ENCODE data around the gene ANKRD29. TPM values are rescaled to one million over a fixed set of nuclear protein-coding genes. Genes with fewer than 3 reads are reported as not detected.

The ANKRD29 gene
- polyA plus RNA-seq, 1 donor from 2014 or later: not detected

- Mint-ChIP-seq H3K4me3 (no peak overlapping the region), H3K36me3 (no peaks in the 10 kb centered on the region), H3K9me3 (no peaks in the 10 kb centered on the region), H3K4me1 (peaks cover 0 to 7% (median 7%) of the 10 kb centered on the region in 3 donors), H3K27ac (no peak overlapping the region), H3K27me3 (no peaks in the 10 kb centered on the region)
Observed at GRCh38 chr18:23593720-23594119, 69.0 kb downstream of the ANKRD29 start.

DNA sequence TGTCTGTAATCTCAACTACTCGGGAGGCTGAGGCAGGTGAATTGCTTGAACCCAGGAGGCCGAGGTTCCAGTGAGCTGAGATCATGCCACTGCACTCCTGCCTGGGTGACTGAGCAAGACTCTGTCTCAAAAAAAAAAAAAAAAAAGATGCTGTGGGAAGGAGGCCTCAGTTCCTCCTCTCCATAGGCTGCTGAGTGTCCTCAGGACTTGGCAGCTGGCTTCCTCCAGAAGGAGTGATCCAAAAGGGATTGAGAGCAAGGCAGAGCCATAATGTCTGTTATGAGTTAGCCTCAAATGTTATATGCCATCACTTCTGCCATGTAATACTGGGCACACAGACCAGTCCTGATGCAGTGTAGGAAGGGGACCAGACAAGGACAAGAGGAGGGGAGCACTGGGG lies 69.8 kb downstream of the ANKRD29 start:
- Mint-ChIP-seq H3K4me1 (peaks cover 0 to 7% (median 7%) of the 10 kb centered on the region in 3 donors), H3K27ac (no peak overlapping the region), H3K27me3 (no peaks in the 10 kb centered on the region), H3K9me3 (no peaks in the 10 kb centered on the region), H3K36me3 (no peaks in the 10 kb centered on the region), H3K4me3 (no peak overlapping the region)

GRCh38 chr18:23591011-23591410 lies 71.7 kb downstream of the ANKRD29 start:
- no peak overlapping the region for H3K27ac Mint-ChIP-seq
- peaks cover 0 to 4% (median 3%) of the 10 kb centered on the region in 3 donors for H3K4me1 Mint-ChIP-seq
- no peaks in the 10 kb centered on the region for H3K27me3 Mint-ChIP-seq
- H3K9me3 Mint-ChIP-seq: no peaks in the 10 kb centered on the region
- no peaks in the 10 kb centered on the region for H3K36me3 Mint-ChIP-seq
- H3K4me3 Mint-ChIP-seq: peak overlapping the region in 1 of 4 donors; percentile 72

DNA sequence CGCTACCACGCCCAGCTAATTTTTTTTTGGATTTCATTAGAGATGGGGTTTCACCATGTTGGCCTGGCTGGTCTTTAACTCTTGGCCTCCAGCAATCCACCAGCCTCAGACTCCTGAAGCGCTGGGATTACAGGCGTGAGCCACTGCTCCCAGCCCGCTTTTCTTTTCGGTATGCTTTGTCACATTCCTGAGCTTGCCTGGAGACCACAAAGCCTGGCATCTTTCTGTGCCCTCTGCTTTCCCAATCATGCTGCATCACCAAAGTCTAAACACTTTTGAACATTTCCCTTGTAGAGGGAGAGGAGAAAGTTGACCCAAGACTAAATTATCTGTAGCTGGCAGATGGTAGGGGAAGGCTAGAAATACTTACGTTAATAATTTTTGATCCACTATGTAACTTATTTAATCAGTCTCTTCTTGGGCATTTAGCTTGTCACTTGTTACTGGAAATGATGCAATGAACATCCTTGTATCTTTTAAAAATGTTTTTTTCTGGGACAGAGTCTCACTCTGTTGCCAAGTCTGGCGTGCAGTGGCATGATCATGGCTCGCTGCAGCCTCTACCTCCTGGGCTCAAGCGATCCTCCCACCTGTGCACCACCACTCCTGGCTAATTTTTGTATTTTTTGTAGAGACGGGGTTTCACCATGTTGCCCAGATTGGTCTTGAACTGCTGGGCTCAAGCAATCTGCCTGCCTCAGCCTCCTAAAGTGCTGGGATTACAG lies 73.7 kb downstream of the ANKRD29 start:
- Mint-ChIP-seq H3K27me3 (no peaks in the 10 kb centered on the region), H3K36me3 (no peaks in the 10 kb centered on the region), H3K9me3 (no peaks in the 10 kb centered on the region), H3K4me1 (peaks cover 10 to 14% (median 11%) of the 10 kb centered on the region in 3 donors), H3K4me3 (peak overlapping the region in 1 of 4 donors; percentile 96), H3K27ac (peak overlapping the region in 1 of 3 donors; percentile 96)

GRCh38 chr18:23587220-23587642 lies 75.5 kb downstream of the ANKRD29 start:
- H3K27ac Mint-ChIP-seq: peak overlapping the region; percentile 77 to 96 (median 84)
- H3K27me3 Mint-ChIP-seq: no peaks in the 10 kb centered on the region
- peak overlapping the region; percentile 90 to 96 (median 96) for H3K4me3 Mint-ChIP-seq
- H3K9me3 Mint-ChIP-seq: no peaks in the 10 kb centered on the region
- no peaks in the 10 kb centered on the region for H3K36me3 Mint-ChIP-seq
- peaks cover 17 to 22% (median 17%) of the 10 kb centered on the region in 3 donors for H3K4me1 Mint-ChIP-seq

DNA sequence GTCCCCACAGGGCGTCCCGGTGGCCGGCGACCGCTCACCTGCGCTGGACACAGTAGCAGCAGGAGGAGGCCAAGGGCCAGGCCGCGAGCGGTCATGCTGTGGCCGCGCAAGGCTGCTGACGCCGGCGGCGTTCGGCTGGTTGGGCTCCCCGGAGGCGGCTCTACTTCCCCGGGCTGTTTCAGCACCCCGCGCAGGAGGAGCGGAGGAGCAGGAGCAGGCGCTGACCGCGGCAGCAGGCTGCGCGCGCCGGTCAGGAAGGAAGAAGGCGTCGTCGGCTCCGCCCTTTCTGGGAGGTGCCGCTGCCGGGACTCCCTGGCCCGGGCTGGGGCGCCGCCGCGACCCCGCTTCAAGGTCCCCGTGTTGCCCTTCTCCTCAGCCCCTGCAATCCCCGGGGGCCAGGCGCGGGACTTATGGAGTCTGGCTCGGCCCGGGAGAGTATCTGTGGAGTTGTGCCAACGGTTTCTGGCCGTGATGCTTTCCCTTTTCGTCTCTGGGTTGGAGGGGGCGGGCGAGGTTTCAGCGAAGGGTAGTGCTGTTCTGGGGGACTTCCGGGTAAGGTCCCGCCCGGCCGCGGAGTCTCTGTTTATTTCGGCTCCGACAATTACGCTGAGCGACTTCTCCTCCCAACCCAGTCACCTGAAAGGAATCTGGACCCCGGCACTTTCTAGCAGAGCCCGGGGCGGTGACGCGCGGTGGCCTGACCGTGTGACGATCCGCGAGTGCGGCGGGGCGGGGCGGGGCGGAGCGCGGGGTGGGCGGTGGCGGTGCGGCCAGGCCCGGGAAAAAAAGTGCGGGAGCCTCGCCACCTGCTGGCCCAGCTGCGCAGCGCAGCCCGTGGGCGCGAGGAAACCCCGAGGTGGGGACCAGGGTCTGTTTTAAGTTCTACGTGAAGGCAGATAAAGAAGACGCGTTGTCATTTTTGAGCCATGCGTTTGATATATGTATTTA lies 76.2 kb downstream of the ANKRD29 start, which contains the start of gene NPC1:
NPC1 (minus strand) TSS at position 258 of the 948 bp plus-strand sequence; CDS start at position 95, 163 bp downstream.
- peaks cover 17 to 25% (median 23%) of the 10 kb centered on the region in 3 donors for H3K4me1 Mint-ChIP-seq
- H3K27me3 Mint-ChIP-seq: no peaks in the 10 kb centered on the region
- peak within 1 kb of the TSS; percentile 92 to 99 (median 96) for H3K27ac Mint-ChIP-seq

DNA sequence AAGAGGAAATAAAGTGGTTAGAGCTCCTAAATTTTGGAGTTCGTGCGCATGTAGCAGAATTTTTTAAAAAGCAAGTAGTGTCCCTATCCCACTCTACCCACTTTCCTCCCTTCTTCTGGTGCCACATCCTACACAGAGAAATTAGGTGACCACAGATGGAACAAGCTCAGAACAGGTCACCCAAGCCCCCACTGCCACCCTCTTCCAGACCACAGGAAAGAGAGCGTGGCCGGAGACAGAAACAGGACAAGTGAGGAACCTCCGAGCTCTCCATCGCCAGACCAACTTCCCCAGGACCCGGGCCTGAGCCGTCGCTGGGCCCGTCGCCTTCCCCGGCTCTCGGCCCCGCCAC lies 76.8 kb downstream of the ANKRD29 start:
- peak overlapping the region; percentile 90 to 96 (median 92) for H3K27ac Mint-ChIP-seq
- no peaks in the 10 kb centered on the region for H3K9me3 Mint-ChIP-seq
- H3K36me3 Mint-ChIP-seq: no peaks in the 10 kb centered on the region
- peaks cover 17 to 28% (median 25%) of the 10 kb centered on the region in 3 donors for H3K4me1 Mint-ChIP-seq
- H3K4me3 Mint-ChIP-seq: peak overlapping the region; percentile 90 to 96 (median 96)
- no peaks in the 10 kb centered on the region for H3K27me3 Mint-ChIP-seq

More for the DNA sequence above, 76.2 kb downstream of the ANKRD29 start, which contains the start of gene NPC1:
- no peaks in the 10 kb centered on the region for H3K36me3 Mint-ChIP-seq
- peak within 1 kb of the TSS; percentile 90 to 96 (median 96) for H3K4me3 Mint-ChIP-seq
- no peaks in the 10 kb centered on the region for H3K9me3 Mint-ChIP-seq

DNA sequence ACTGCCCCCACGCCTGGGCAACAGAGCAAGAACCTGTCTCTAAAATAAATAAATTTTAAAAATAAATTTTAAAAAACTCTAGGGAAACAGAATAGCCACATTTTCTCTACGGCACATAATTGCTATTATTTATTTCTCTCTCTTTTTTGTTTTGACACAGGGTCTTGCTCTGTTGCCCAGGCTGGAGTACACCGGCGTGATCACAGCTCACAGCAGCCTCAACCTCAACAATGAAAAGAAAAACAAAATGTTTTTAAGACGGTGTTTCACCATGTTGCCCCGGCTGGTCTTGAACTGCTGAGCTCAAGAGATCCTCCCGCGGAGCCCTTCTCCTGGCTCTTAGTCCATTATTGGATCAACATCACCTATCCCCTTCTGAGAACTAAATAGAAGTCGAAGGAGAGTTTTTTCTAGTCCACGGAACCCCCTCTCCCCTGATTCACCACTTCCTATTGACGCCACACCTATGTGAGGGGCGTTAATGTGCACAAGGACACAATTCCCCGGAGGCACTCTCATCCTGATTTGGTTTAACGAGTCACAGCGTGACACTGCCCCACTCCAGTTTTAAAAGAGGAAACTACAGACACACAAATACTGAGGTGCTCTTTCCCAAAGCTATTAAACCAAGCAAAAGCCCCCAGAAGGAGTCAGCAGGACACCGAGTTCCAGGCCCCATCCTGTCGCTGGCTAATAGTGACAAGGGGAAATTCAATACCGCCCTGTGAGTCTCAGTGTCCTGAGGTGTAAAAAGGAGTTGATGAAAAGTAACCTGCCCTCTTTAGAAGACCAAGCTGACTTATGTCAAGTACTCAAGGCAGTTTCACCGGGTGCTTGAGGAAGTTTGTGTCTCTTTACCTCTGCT lies 77.5 kb downstream of the ANKRD29 start:
- Mint-ChIP-seq H3K9me3 (no peaks in the 10 kb centered on the region), H3K27me3 (no peaks in the 10 kb centered on the region), H3K36me3 (no peaks in the 10 kb centered on the region), H3K4me1 (peaks cover 20 to 28% (median 27%) of the 10 kb centered on the region in 3 donors), H3K4me3 (peak overlapping the region; percentile 90 to 96 (median 96)), H3K27ac (peak overlapping the region; percentile 90 to 96 (median 92))

DNA sequence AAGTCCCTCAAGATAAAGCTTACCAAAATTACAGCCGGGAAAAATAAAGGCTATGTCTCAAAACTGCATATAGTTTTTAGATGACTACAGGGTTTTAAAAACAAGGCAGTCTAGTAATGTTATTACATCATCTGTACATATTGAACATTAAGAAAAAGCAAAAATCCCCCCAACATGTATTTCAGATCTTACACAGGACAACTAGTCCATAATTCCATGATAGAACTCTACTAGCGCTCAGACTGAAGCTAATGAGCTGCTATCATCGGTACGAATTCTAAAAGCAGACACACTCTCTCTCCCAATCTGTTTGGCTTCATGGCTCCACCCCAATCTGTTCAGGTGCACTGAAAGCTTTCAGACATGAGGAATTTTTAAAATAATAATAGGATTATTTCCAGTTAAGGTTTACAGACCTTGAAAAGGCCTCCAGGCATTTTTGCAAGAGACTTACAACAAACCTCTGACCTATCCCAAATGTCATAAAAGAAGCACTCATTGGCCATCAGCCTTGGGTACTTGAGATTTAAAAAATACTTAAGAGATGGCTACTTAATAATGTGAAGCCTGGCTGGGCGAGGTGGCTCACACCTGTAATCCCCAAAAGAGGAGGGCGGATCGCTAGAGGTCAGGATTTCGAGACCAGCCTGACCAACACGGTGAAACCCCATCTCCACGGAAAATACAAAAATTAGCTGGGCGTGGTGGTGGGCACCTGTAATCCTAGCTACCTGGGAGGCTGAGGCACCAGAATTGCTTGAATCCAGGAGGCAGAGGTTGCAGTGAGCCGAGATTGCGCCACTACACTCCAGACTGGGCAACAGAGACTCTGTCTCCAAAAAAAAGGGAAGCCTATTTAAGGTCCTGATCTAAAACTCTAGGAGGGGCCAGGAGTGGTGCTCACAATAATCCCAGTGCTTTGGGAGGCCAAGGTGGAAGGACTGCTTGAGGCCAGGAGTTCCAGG lies 78.4 kb downstream of the ANKRD29 start:
- no peaks in the 10 kb centered on the region for H3K27me3 Mint-ChIP-seq
- H3K36me3 Mint-ChIP-seq: no peaks in the 10 kb centered on the region
- peaks cover 25 to 30% (median 29%) of the 10 kb centered on the region in 3 donors for H3K4me1 Mint-ChIP-seq
- peak overlapping the region in 1 of 3 donors; percentile 96 for H3K27ac Mint-ChIP-seq
- H3K9me3 Mint-ChIP-seq: no peaks in the 10 kb centered on the region
- H3K4me3 Mint-ChIP-seq: peak overlapping the region; percentile 21 to 77 (median 54)

- Mint-ChIP-seq H3K4me1 (peaks cover 25 to 40% (median 39%) of the 10 kb centered on the region in 3 donors), H3K27ac (peak overlapping the region in 2 of 3 donors; percentile 39 to 96), H3K36me3 (no peaks in the 10 kb centered on the region), H3K27me3 (no peaks in the 10 kb centered on the region), H3K9me3 (no peaks in the 10 kb centered on the region), H3K4me3 (peak overlapping the region in 3 of 4 donors; percentile 22 to 77 (median 70))
Observed at GRCh38 chr18:23583071-23583865, 79.4 kb downstream of the ANKRD29 start.

GRCh38 chr18:23580677-23581367 lies 81.9 kb downstream of the ANKRD29 start:
- H3K4me3 Mint-ChIP-seq: no peak overlapping the region
- peaks cover 22 to 44% (median 35%) of the 10 kb centered on the region in 3 donors for H3K4me1 Mint-ChIP-seq
- H3K9me3 Mint-ChIP-seq: no peaks in the 10 kb centered on the region
- H3K36me3 Mint-ChIP-seq: peaks cover 3% of the 10 kb centered on the region
- H3K27ac Mint-ChIP-seq: peak overlapping the region in 1 of 3 donors; percentile 44
- no peaks in the 10 kb centered on the region for H3K27me3 Mint-ChIP-seq
